ENCODE data around the gene TNFSF10. TPM values are rescaled to one million over a fixed set of nuclear protein-coding genes. Genes with fewer than 3 reads are reported as not detected.

Gene TNFSF10
- total RNA-seq, 6 experiments from 2014 or later, result 0.17 to 0.31 (median 0.28) TPM; not detected in 3

- Mint-ChIP-seq H3K9me3 (no peaks in the 10 kb centered on the region), H3K4me1 (ENCODE audit: low read depth) (peaks cover 27% of the 10 kb centered on the region), H3K36me3 (ENCODE audit: low read depth) (no peaks in the 10 kb centered on the region), H3K4me3 (no peak overlapping the region), H3K27ac (no peak overlapping the region), H3K27me3 (ENCODE audit: insufficient read depth) (peaks cover 21% of the 10 kb centered on the region)
- no peak for DNase-seq
- no peak for TF ChIP-seq CTCF (IDR thresholded peaks at IDR 0.05)
Measured at GRCh38 chr3:172515130-172515918, 7.9 kb downstream of the TNFSF10 start.

GRCh38 chr3:172514678-172515077, 8.6 kb downstream of the TNFSF10 start:
- Mint-ChIP-seq H3K4me3 (no peak overlapping the region), H3K9me3 (no peaks in the 10 kb centered on the region), H3K27ac (no peak overlapping the region), H3K36me3 (ENCODE audit: low read depth) (no peaks in the 10 kb centered on the region), H3K4me1 (ENCODE audit: low read depth) (peaks cover 20% of the 10 kb centered on the region), H3K27me3 (ENCODE audit: insufficient read depth) (peaks cover 21% of the 10 kb centered on the region)
- DNase-seq, result no peak
- TF ChIP-seq CTCF (IDR thresholded peaks at IDR 0.05), result no peak

- TF ChIP-seq CTCF (IDR thresholded peaks at IDR 0.05), result no peak
- no peak for DNase-seq
- H3K4me3 Mint-ChIP-seq, result no peak overlapping the region
- peaks cover 19% of the 10 kb centered on the region for H3K4me1 Mint-ChIP-seq (ENCODE audit: low read depth)
- peaks cover 21% of the 10 kb centered on the region for H3K27me3 Mint-ChIP-seq (ENCODE audit: insufficient read depth)
- H3K36me3 Mint-ChIP-seq (ENCODE audit: low read depth), result no peaks in the 10 kb centered on the region
- H3K27ac Mint-ChIP-seq, result no peak overlapping the region
- H3K9me3 Mint-ChIP-seq, result no peaks in the 10 kb centered on the region
Measured at GRCh38 chr3:172513488-172513887, 9.7 kb downstream of the TNFSF10 start.

- no peak for TF ChIP-seq CTCF (IDR thresholded peaks at IDR 0.05)
- no peaks in the 10 kb centered on the region for H3K36me3 Mint-ChIP-seq (ENCODE audit: low read depth)
- peaks cover 16% of the 10 kb centered on the region for H3K4me1 Mint-ChIP-seq (ENCODE audit: low read depth)
- no peak overlapping the region for H3K27ac Mint-ChIP-seq
- DNase-seq, result no peak
- H3K9me3 Mint-ChIP-seq, result no peaks in the 10 kb centered on the region
- H3K27me3 Mint-ChIP-seq (ENCODE audit: insufficient read depth), result peaks cover 23% of the 10 kb centered on the region
- no peak overlapping the region for H3K4me3 Mint-ChIP-seq
Measured at GRCh38 chr3:172511783-172512762, 11.2 kb downstream of the TNFSF10 start.

GRCh38 chr3:172506094-172506493, 17.1 kb downstream of the TNFSF10 start:
- Mint-ChIP-seq H3K27me3 (ENCODE audit: insufficient read depth) (peaks cover 6% of the 10 kb centered on the region), H3K9me3 (peaks cover 5% of the 10 kb centered on the region), H3K4me3 (no peak overlapping the region), H3K4me1 (ENCODE audit: low read depth) (no peaks in the 10 kb centered on the region), H3K27ac (no peak overlapping the region), H3K36me3 (ENCODE audit: low read depth) (no peaks in the 10 kb centered on the region)
- TF ChIP-seq CTCF (IDR thresholded peaks at IDR 0.05), result no peak
- no peak for DNase-seq

Data from HFFc6 (cell line).